ENCODE results near the gene BICD1.

The BICD1 gene

DNA sequence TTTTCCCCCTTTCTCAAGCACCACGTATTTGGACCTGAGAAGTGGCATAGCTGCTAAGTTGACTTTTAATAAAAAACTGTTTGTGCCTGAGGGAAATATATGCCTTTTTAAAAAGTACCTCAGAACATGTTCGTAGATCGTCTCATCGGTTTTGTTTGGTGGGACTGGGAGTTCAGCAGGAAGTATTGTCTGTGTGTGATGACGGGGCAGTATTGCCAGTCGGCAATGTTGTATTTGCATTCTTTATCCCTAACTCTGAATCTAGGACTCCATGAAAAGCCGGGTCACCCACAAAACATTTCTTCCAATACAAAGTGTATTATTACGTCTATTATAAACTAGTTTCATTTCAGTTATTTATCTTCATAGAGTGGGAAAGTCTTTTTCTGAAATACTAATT, 273.0 kb downstream of the BICD1 start:
- TF ChIP-seq, protein P1, sequence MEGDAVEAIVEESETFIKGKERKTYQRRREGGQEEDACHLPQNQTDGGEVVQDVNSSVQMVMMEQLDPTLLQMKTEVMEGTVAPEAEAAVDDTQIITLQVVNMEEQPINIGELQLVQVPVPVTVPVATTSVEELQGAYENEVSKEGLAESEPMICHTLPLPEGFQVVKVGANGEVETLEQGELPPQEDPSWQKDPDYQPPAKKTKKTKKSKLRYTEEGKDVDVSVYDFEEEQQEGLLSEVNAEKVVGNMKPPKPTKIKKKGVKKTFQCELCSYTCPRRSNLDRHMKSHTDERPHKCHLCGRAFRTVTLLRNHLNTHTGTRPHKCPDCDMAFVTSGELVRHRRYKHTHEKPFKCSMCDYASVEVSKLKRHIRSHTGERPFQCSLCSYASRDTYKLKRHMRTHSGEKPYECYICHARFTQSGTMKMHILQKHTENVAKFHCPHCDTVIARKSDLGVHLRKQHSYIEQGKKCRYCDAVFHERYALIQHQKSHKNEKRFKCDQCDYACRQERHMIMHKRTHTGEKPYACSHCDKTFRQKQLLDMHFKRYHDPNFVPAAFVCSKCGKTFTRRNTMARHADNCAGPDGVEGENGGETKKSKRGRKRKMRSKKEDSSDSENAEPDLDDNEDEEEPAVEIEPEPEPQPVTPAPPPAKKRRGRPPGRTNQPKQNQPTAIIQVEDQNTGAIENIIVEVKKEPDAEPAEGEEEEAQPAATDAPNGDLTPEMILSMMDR (IDR thresholded peaks at IDR 0.05; ENCODE audit: insufficient read depth, low read depth, low read length, missing control alignments): no peak
- H3K4me3 ChIP-seq (ENCODE audit: low read length): no peak overlapping the region
- no peak for DNase-seq (ENCODE audit: low read depth)

- H3K4me3 ChIP-seq (ENCODE audit: low read length): no peak overlapping the region
- TF ChIP-seq, protein P1 (IDR thresholded peaks at IDR 0.05; ENCODE audit: insufficient read depth, low read depth, low read length, missing control alignments): no peak
- DNase-seq (ENCODE audit: low read depth): no peak
Observed at GRCh38 chr12:32382226-32382625, 275.6 kb downstream of the BICD1 start.

DNA sequence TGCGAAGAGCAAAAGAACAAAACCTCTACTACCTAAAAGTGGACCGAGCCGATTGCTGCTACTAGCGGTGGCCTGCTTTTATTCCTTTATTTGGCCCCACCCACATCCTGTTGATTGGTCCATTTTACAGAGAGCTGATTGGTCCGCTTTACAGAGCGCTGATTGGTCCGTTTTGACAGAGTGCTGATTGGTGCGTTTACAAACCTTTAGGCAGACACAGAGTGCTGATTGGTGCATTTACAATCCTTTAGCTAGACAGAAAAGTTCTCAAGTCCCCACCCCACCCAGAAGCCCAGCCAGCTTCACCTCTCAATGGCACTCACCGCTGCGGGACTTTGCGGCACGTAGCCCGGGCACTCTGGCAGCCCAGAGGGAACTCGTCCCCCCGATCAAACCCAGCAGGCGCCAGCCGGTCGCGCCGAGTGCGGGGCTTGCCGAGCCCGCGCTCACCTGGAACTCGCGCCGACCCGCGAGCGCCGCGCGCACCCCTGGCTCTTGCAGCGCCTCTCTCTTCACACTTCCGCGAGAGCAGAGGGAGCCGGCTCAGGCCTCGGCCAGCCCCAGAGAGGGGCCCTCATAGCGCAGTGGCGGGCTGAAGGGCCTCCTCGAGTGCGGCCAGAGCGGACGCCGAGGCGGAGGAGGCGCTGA, 284.0 kb downstream of the BICD1 start:
- TF ChIP-seq, protein P1 (IDR thresholded peaks at IDR 0.05; ENCODE audit: insufficient read depth, low read depth, low read length, missing control alignments): no peak
- H3K4me3 ChIP-seq (ENCODE audit: low read length): peak overlapping the region; percentile 46
- peak; percentile 41 for DNase-seq (ENCODE audit: low read depth)

GRCh38 chr12:32395026-32395425, 288.4 kb downstream of the BICD1 start:
- TF ChIP-seq, protein P1 (IDR thresholded peaks at IDR 0.05; ENCODE audit: insufficient read depth, low read depth, low read length, missing control alignments): no peak
- H3K4me3 ChIP-seq (ENCODE audit: low read length): no peak overlapping the region
- DNase-seq (ENCODE audit: low read depth): no peak

DNA sequence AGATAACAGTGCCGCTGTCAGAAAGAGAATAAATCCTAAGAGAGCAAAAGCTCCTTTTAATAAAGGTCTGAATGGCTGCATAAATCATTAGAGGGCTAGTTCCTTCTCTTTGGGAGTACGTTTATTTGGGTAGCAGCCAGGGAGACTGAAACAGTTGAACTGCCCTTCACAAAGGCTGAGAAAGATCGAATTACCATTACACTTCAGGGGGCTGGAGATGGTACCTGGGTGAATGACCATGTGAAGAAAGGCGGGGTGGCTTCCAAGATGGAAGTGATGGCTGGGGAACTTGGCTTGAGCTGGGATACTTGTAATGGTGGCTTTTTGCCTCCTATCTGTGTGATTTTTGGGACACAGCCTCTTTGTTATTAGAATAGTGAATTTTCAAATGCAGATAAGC, 291.0 kb downstream of the BICD1 start:
- DNase-seq (ENCODE audit: low read depth): no peak
- no peak overlapping the region for H3K4me3 ChIP-seq (ENCODE audit: low read length)
- TF ChIP-seq, protein P1 (IDR thresholded peaks at IDR 0.05; ENCODE audit: insufficient read depth, low read depth, low read length, missing control alignments): no peak

DNA sequence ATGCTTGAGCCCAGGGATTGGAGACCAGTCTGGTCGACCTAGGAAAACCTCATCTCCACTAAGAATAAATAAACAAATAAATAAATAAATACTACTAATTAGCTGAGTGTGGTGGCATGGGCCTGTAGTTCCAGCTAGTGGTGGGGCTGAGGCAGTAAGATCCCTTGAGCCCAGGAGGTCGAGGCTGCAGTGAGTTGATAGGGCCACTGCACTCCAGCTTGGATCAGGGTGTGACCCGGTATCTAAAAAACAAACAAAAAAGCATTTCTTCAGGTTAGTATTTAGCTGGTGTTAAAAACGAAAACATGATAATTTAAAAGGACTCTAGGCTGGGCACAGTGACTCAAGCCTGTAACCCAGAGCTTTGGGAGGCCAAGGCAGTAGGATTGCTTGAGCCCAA, 291.5 kb downstream of the BICD1 start:
- DNase-seq (ENCODE audit: low read depth): no peak
- H3K4me3 ChIP-seq (ENCODE audit: low read length): no peak overlapping the region
- TF ChIP-seq, protein P1 (IDR thresholded peaks at IDR 0.05; ENCODE audit: insufficient read depth, low read depth, low read length, missing control alignments): no peak

DNA sequence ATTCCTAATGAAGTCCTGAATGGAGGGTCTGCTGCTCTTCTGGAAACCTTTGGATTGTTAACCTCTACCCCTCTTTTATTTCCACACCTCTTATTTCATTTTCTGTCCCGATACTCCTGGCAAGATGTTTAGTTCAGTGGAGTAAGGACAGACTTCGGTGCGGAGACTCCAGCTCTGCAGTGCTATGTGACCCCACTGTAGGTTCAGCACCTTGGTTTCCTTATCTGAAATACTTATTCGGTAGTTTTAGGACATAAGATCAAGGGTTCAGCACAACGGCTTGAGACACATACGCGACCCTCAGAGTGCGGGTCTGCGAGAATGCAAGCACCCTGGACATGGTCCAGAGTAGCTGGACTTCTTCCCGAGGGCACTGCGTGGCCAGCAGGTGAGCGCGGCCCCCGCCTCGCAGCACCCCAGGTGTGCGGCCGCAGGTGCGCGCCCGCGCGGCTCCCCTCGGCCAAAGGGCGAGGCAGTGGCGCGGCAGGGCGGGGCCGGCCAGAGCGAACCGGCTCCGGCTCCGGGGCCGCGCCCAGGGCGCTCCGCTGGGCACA, 292.2 kb downstream of the BICD1 start:
- no peak for DNase-seq (ENCODE audit: low read depth)
- peak overlapping the region; percentile 20 for H3K4me3 ChIP-seq (ENCODE audit: low read length)
- TF ChIP-seq, protein P1 (IDR thresholded peaks at IDR 0.05; ENCODE audit: insufficient read depth, low read depth, low read length, missing control alignments): no peak
